Urothelium cell line (cell line): ENCODE results near the gene N4BP2.

Experiments used
- DNase-seq: peaks from one replicate; pipeline ENCODE4 v3.0.0; 2011; ENCODE audit warnings: low spot score, mixed read lengths
- FAIRE-seq: peaks from 2 replicates; lab custom pipeline; 2011; peaks lifted over from hg19 to GRCh38; lab: Jason Lieb, UNC

N4BP2 gene

DNA sequence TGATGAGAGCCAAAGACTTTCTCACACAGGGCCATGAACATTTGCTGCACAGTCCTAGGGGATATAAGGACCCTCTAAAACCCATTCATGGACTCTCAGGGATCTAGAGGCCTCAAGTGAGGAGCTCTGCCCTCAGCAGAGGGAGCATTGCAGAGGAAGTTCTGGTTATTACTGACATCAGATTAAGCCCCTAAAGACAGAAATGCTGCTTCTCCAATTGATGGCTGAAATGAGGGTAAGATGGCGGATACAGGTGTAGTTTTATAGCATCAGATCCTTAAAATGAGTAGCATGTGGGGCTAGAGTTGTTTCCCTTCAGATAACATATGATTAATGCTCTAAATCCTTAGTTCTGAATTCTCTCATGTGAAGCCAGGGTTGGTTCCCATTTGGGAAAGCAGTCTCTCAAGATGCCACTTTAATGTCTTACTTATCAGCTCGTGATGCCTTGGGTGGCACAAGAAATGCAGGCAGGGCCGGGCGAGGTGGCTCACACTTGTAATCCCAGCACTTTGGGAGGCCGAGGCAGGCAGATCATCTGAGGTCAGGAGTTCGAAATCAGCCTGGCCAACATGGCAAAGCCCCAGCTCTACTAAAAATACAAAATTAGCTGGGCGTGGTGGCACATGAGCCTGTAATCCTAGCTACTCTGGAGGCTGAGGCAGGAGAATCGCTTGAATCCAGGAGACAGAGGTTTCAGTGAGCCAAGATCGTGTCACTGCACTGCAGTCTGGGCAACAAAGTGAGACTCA is 148.0 kb downstream of the N4BP2 start:
- no peak for FAIRE-seq
- no peak for DNase-seq

DNA sequence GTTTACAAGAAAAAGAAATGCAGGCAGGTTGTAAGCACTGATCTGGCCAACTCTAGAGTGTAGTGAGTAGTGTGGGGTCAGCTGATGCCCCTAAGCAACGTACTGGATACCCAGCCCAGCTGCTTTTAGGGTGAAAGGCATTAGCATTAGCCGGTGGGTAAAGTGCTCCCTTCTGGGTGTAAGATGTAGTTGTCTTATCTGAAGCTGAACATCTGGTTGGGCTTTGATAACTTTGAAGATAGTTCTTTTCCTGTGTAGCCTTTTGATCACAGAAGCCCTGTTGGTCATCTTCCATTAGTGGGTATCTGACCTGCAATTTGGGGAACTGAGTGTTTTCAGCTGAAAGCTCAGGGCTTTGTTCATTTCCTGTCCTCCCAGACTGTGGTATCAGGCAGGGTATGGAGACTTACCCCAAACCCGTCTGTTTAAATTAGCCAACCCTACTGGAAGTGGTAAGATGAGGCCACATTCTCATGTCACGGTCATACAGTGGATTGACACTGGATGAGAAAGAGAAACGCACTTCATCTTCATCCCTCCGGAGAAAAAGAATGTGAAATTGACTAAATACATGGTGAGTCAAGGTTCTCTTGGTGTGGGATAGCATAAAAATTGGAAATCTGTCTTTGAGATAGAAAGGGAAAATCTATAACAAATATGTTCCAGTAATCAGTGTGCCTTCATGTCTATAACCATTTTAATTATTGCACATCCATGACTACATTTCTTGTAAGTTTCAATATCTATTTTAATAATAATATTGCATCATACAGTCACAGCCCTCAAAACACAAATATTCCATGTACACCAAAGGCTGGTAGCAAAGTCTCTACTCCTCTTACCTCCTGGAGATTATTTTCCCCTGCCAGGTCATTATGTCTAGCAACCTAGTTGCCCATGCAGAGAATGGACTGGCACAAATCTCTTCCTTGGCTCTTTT is 148.9 kb downstream of the N4BP2 start:
- DNase-seq, result no peak
- FAIRE-seq, result no peak

DNA sequence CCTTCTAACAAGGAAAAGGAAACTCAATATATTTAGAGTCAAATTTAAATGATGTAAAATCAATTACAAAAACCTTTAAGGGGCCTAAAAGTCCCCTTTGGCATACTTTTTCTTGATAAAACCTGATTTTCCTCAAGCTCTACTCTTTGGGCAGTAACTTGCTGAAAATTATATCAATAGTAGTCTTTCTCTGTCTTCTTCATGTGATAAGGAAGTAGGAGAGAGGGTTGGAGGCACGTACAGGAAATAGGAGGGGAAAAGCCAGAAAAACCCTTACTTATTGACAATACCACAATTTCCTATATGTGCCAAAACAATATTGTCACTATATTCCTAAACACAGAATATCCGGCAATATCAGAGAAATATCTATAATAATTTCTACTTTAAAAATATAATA is 149.8 kb downstream of the N4BP2 start:
- DNase-seq, result no peak
- FAIRE-seq, result no peak
